ENCODE results near the gene ARRDC4. TPM values are rescaled to one million over a fixed set of nuclear protein-coding genes. Genes with fewer than 3 reads are reported as not detected.

ARRDC4 gene
- total and polyA plus RNA-seq, 2 donors (not counting 1 experiment from before 2014, with no cell fraction given), result 1.1 to 6.7 TPM

DNA sequence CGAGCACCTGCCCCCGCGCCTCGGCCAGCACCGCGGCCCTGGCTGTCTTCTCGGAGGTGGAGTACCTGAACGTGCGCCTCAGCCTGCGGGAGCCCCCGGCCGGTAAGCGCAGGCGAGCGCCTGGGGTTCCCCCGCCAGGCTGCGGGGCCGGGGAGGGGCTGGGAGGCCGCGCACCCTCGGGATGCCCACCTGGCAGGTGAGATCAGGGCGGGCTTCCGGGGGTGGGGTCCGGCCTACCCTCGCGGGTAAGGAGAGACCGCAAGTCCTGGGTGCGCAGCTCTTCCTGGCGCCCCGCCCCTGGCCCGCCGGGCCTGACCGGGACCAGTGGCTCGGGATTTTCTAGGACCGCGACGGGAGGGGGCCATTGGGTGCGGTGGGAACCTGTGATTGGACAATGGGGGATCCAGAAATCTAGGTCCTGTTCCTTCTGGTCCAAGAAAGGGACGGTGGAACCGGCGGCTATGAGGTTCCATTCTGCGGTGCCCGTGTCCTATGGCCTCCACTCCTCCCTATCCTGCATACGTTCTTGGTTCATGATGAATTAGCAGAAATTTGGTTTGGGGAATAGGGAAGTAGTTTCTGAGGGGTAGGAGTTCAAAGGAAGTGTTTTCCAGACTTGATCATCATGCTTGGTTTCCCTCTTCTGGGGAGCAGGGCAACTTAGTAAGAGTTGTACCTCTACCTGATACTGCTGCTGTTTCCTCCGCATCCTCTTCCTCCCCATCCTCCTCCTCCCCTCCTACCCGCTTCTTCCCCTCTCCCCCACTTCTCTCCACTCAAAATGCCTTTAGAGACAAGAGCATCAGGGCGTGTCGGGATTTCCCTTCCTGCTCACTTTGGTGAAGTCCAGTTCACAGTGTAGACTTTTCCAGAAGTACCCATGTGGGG is 808 bp downstream of the ARRDC4 start:
- no peak for ATAC-seq (ENCODE audit: low read depth)

DNA sequence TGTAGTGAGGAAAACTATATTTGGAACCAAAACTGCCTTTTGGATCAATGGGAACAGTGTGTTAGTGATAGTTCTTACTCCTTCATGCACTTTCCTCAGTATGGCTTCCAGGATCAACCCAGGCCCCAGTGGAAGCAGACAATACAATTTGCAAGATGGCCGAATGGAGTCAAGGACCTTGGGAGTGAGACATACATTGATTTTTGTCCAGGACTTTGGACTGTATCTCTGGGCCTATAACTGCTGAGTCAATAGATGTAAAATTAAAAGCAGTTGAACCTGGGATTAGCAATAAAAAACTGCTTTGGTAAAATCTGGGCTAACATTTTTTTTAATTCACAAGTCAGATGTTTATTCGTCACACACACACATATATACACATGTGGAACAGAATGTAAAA is 1.8 kb downstream of the ARRDC4 start:
- H3K36me3 ChIP-seq (replicated peaks in 1 of 2; ENCODE audit: control extremely low read depth in 1 of 2, control insufficient read depth in 1 of 2, extremely low read depth in 1 of 2, insufficient read depth in 2 of 2, low read length in 1 of 2), result peaks cover 0 to 2% of the 10 kb centered on the region in 2 experiments
- H3K4me2 ChIP-seq (replicated peaks; ENCODE audit: low read depth, low read length, poor library complexity, severe bottlenecking), result no peak overlapping the region
- peaks cover 0 to 4% (median 0%) of the 10 kb centered on the region in 3 donors for H3K9me3 ChIP-seq (ENCODE audit: control extremely low read depth in 1 of 3, control insufficient read depth in 2 of 3, insufficient read depth in 1 of 3, low read length in 2 of 3)
- H3K9ac ChIP-seq (ENCODE audit: low read length), result no peak overlapping the region
- 100% methylated on average over 1 of the region's 2 CpGs for WGBS (ENCODE audit: insufficient coverage)
- Mint-ChIP-seq H3K9me3 (ENCODE audit: insufficient read depth) (no peaks in the 10 kb centered on the region), H3K4me3 (peak overlapping the region; percentile 53), H3K27ac (no peak overlapping the region), H3K27me3 (peaks cover 3% of the 10 kb centered on the region), H3K4me1 (peaks cover 27% of the 10 kb centered on the region)
- peaks cover 12 to 14% of the 10 kb centered on the region in 2 donors for H3K4me1 ChIP-seq (ENCODE audit: control insufficient read depth in 2 of 2, insufficient read depth in 2 of 2, low read length in 2 of 2)
- ATAC-seq (ENCODE audit: low read depth), result no peak
- no peak overlapping the region for H3K4me3 ChIP-seq (ENCODE audit: control extremely low read depth in 1 of 5, extremely low read depth in 1 of 5, insufficient read depth in 1 of 5, low read depth in 2 of 5, low read length in 4 of 5)
- no peak overlapping the region for H2AFZ ChIP-seq (ENCODE audit: insufficient read depth, low read depth, low read length, poor library complexity, severe bottlenecking)
- no peaks in the 10 kb centered on the region for H4K20me1 ChIP-seq (ENCODE audit: control insufficient read depth, insufficient read depth, low read length, poor library complexity, severe bottlenecking)
- H3K27ac ChIP-seq (ENCODE audit: low read length in 2 of 2), result no peak overlapping the region
- POLR2A ChIA-PET, result no interaction called here
- CTCF ChIA-PET, result no interaction called here
- intact Hi-C loops (cut with micrococcal nuclease), result no loop called here
- no peak for TF ChIP-seq EZH2 (IDR thresholded peaks at IDR 0.05; ENCODE audit: borderline replicate concordance, insufficient read depth, low read depth, low read length, poor library complexity, severe bottlenecking)
- TF ChIP-seq, protein P1, sequence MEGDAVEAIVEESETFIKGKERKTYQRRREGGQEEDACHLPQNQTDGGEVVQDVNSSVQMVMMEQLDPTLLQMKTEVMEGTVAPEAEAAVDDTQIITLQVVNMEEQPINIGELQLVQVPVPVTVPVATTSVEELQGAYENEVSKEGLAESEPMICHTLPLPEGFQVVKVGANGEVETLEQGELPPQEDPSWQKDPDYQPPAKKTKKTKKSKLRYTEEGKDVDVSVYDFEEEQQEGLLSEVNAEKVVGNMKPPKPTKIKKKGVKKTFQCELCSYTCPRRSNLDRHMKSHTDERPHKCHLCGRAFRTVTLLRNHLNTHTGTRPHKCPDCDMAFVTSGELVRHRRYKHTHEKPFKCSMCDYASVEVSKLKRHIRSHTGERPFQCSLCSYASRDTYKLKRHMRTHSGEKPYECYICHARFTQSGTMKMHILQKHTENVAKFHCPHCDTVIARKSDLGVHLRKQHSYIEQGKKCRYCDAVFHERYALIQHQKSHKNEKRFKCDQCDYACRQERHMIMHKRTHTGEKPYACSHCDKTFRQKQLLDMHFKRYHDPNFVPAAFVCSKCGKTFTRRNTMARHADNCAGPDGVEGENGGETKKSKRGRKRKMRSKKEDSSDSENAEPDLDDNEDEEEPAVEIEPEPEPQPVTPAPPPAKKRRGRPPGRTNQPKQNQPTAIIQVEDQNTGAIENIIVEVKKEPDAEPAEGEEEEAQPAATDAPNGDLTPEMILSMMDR (IDR thresholded peaks at IDR 0.05), result no peak
- no peaks in the 10 kb centered on the region for H3K27me3 ChIP-seq (replicated peaks in 1 of 4; ENCODE audit: control extremely low read depth in 1 of 4, control insufficient read depth in 3 of 4, insufficient read depth in 4 of 4, low read length in 3 of 4)
- H3K79me2 ChIP-seq (ENCODE audit: control insufficient read depth, insufficient read depth, low read length), result peaks cover 5% of the 10 kb centered on the region
- no peak for DNase-seq

More for the DNA sequence above, 808 bp downstream of the ARRDC4 start:
- Histone ChIP-seq H3K4me3 (ENCODE audit: control extremely low read depth in 1 of 5, extremely low read depth in 1 of 5, insufficient read depth in 1 of 5, low read depth in 2 of 5, low read length in 4 of 5) (peak overlapping the region; percentile 49 to 68 (median 61)), H3K27me3 (replicated peaks in 1 of 4; ENCODE audit: control extremely low read depth in 1 of 4, control insufficient read depth in 3 of 4, insufficient read depth in 4 of 4, low read length in 3 of 4) (no peaks in the 10 kb centered on the region), H4K20me1 (ENCODE audit: control insufficient read depth, insufficient read depth, low read length, poor library complexity, severe bottlenecking) (no peaks in the 10 kb centered on the region), H3K36me3 (replicated peaks in 1 of 2; ENCODE audit: control extremely low read depth in 1 of 2, control insufficient read depth in 1 of 2, extremely low read depth in 1 of 2, insufficient read depth in 2 of 2, low read length in 1 of 2) (peaks cover 0 to 2% of the 10 kb centered on the region in 2 experiments), H3K9ac (ENCODE audit: low read length) (peak overlapping the region; percentile 72), H3K9me3 (ENCODE audit: control extremely low read depth in 1 of 3, control insufficient read depth in 2 of 3, insufficient read depth in 1 of 3, low read length in 2 of 3) (peaks cover 0 to 4% (median 0%) of the 10 kb centered on the region in 3 donors), H3K4me1 (ENCODE audit: control insufficient read depth in 2 of 2, insufficient read depth in 2 of 2, low read length in 2 of 2) (peaks cover 12 to 14% of the 10 kb centered on the region in 2 donors), H3K79me2 (ENCODE audit: control insufficient read depth, insufficient read depth, low read length) (peaks cover 5% of the 10 kb centered on the region), H3K27ac (ENCODE audit: low read length in 2 of 2) (peak overlapping the region in 1 of 2 donors; percentile 83), H2AFZ (ENCODE audit: insufficient read depth, low read depth, low read length, poor library complexity, severe bottlenecking) (peak overlapping the region; percentile 79), H3K4me2 (replicated peaks; ENCODE audit: low read depth, low read length, poor library complexity, severe bottlenecking) (peak overlapping the region; percentile 90)
- Mint-ChIP-seq H3K9me3 (ENCODE audit: insufficient read depth) (no peaks in the 10 kb centered on the region), H3K4me1 (peaks cover 27% of the 10 kb centered on the region), H3K27me3 (peaks cover 3% of the 10 kb centered on the region), H3K4me3 (peak overlapping the region; percentile 88), H3K27ac (peak overlapping the region; percentile 80)
- ChIA-PET CTCF (no interaction called here), POLR2A (no interaction called here)
- WGBS (ENCODE audit: insufficient coverage), result 5% methylated on average over 47 of the region's 48 CpGs
- TF ChIP-seq, protein P1 (IDR thresholded peaks at IDR 0.05), result no peak
- TF ChIP-seq EZH2 (IDR thresholded peaks at IDR 0.05; ENCODE audit: borderline replicate concordance, insufficient read depth, low read depth, low read length, poor library complexity, severe bottlenecking), result no peak
- DNase-seq, result no peak
- intact Hi-C loops (cut with micrococcal nuclease), result no loop called here

Measured in B cell (primary cell).